Neural cell (in vitro differentiated cells): ENCODE results near the gene FLII.

ENCODE experiments used
- CTCF ChIP-seq: fragments of 450-650 bp; IDR thresholded peaks from 2 replicates; pipeline ENCODE4 v1.5.1; 2014; ENCODE audit warnings: antibody characterized with exemption, mild to moderate bottlenecking, moderate library complexity; ENCODE audit not compliant: poor library complexity, severe bottlenecking
- EZH2 ChIP-seq: fragments of 200-600, 300-800 bp; shearing (Covaris generic), sonication (generic); IDR thresholded peaks from 2 replicates; pipeline ENCODE4 v1.6.1; 2014; ENCODE audit warnings: antibody characterized with exemption, low read length, borderline replicate concordance, mild to moderate bottlenecking; ENCODE audit not compliant: insufficient read depth, poor library complexity, severe bottlenecking

GRCh38 chr17:18280766-18281371 is 22.3 kb upstream of the FLII start:
- TF ChIP-seq EZH2 = no peak
- TF ChIP-seq CTCF = no peak
